ENCODE results near the gene GPC6.

The GPC6 gene

GRCh38 chr13:93254775-93255174 is 28.2 kb downstream of the GPC6 start:
- no peak for TF ChIP-seq CTCF (conservative IDR thresholded peaks at IDR 0.05; ENCODE audit: low read depth, low read length)
- no peak overlapping the region for H3K4me3 ChIP-seq (ENCODE audit: low read length)
- DNase-seq (ENCODE audit: low read depth) = no peak

- H3K4me3 ChIP-seq (ENCODE audit: low read length) = no peak overlapping the region
- no peak for DNase-seq (ENCODE audit: low read depth)
- no peak for TF ChIP-seq CTCF (conservative IDR thresholded peaks at IDR 0.05; ENCODE audit: low read depth, low read length)
Observed at GRCh38 chr13:93256998-93257397, 30.4 kb downstream of the GPC6 start.

- no peak overlapping the region for H3K4me3 ChIP-seq (ENCODE audit: low read length)
- TF ChIP-seq CTCF (conservative IDR thresholded peaks at IDR 0.05; ENCODE audit: low read depth, low read length) = no peak
- DNase-seq (ENCODE audit: low read depth) = no peak
Observed at GRCh38 chr13:93259527-93260080, 33.0 kb downstream of the GPC6 start.

- TF ChIP-seq CTCF (conservative IDR thresholded peaks at IDR 0.05; ENCODE audit: low read depth, low read length) = no peak
- DNase-seq (ENCODE audit: low read depth) = no peak
- H3K4me3 ChIP-seq (ENCODE audit: low read length) = no peak overlapping the region
Observed at GRCh38 chr13:93260591-93260990, 34.0 kb downstream of the GPC6 start.

- DNase-seq (ENCODE audit: low read depth) = no peak
- no peak overlapping the region for H3K4me3 ChIP-seq (ENCODE audit: low read length)
- TF ChIP-seq CTCF (conservative IDR thresholded peaks at IDR 0.05; ENCODE audit: low read depth, low read length) = no peak
Observed at GRCh38 chr13:93262729-93263345, 36.2 kb downstream of the GPC6 start.

GRCh38 chr13:93264876-93265275 is 38.3 kb downstream of the GPC6 start:
- DNase-seq (ENCODE audit: low read depth) = no peak
- no peak overlapping the region for H3K4me3 ChIP-seq (ENCODE audit: low read length)
- TF ChIP-seq CTCF (conservative IDR thresholded peaks at IDR 0.05; ENCODE audit: low read depth, low read length) = no peak

GRCh38 chr13:93265800-93266199 is 39.2 kb downstream of the GPC6 start:
- TF ChIP-seq CTCF (conservative IDR thresholded peaks at IDR 0.05; ENCODE audit: low read depth, low read length) = no peak
- no peak overlapping the region for H3K4me3 ChIP-seq (ENCODE audit: low read length)
- DNase-seq (ENCODE audit: low read depth) = no peak
